Glomerular endothelial cell (primary cell): ENCODE data around the gene IRF2BP1. TPM values are rescaled to one million over a fixed set of nuclear protein-coding genes. Genes with fewer than 3 reads are reported as not detected.

Experiments used
- DNase-seq: peaks from one replicate; pipeline ENCODE4 v3.0.0-alpha.2; 2011; ENCODE audit warnings: low read depth, low spot score; ENCODE audit errors: extremely low read depth
- total RNA-seq: library from RNA; depleted of rRNA; stranded (reverse); fragments of >200 nt; gene quantifications from 2 replicates; pipeline ENCODE4 v1.2.3, GENCODE V29; 2015

IRF2BP1 gene
- total RNA-seq, 1 donor from 2014 or later = 32.3 TPM

- DNase-seq = no peak
These were observed 22.6 kb downstream of the IRF2BP1 start for GRCh38 chr19:45863335-45863839.

- peak; percentile 85 for DNase-seq
These were observed 23.2 kb downstream of the IRF2BP1 start, which contains the start of gene SYMPK for GRCh38 chr19:45862564-45863334. Gene SYMPK, minus strand, starts transcription at chr19:45863147. Its CDS starts 8,652 bp downstream, at chr19:45854495.

GRCh38 chr19:45862271-45862563 lies 23.7 kb downstream of the IRF2BP1 start:
- no peak for DNase-seq

GRCh38 chr19:45860359-45861259 lies 25.3 kb downstream of the IRF2BP1 start:
- no peak for DNase-seq

- DNase-seq = no peak
These were observed 31.7 kb downstream of the IRF2BP1 start for GRCh38 chr19:45854167-45854778.

GRCh38 chr19:45852983-45853382 lies 33.0 kb downstream of the IRF2BP1 start:
- DNase-seq = no peak

- no peak for DNase-seq
These were observed 33.7 kb downstream of the IRF2BP1 start for GRCh38 chr19:45852145-45852750.

GRCh38 chr19:45848922-45849321 lies 37.0 kb downstream of the IRF2BP1 start:
- no peak for DNase-seq

GRCh38 chr19:45847663-45848062 lies 38.3 kb downstream of the IRF2BP1 start:
- no peak for DNase-seq

GRCh38 chr19:45842198-45842597 lies 43.7 kb downstream of the IRF2BP1 start:
- DNase-seq = no peak

- DNase-seq = no peak
These were observed 51.0 kb downstream of the IRF2BP1 start for GRCh38 chr19:45834970-45835369.

Other genes with a start within 250 kb of the IRF2BP1 start
- 19.3 and 26.6 TPM in 2 replicates for gene EML2, start 246.7 kb downstream of the IRF2BP1 start, total RNA-seq
- 0.76 TPM in 1 of 2 replicates, not detected in the other for gene GIPR, start 217.9 kb downstream of the IRF2BP1 start, total RNA-seq
- 221 and 278 TPM in 2 replicates for gene SNRPD2, start 194.2 kb downstream of the IRF2BP1 start, total RNA-seq
- gene QPCTL, start 193.5 kb downstream of the IRF2BP1 start, total RNA-seq = 17.4 and 25.0 TPM in 2 replicates
- gene FBXO46, start 155.2 kb downstream of the IRF2BP1 start, total RNA-seq = 12.3 and 18.6 TPM in 2 replicates
- not detected in 2 replicates for gene MEIOSIN, start 152.7 kb downstream of the IRF2BP1 start, total RNA-seq
- 9.9 and 15.5 TPM in 2 replicates for gene SIX5, start 116.9 kb downstream of the IRF2BP1 start, total RNA-seq
- gene DMPK, start 103.7 kb downstream of the IRF2BP1 start, total RNA-seq = 23.4 and 40.2 TPM in 2 replicates
- gene DMWD, start 93.3 kb downstream of the IRF2BP1 start, total RNA-seq = 51.2 and 62.6 TPM in 2 replicates
- not detected in 2 replicates for gene RSPH6A, start 70.8 kb downstream of the IRF2BP1 start, total RNA-seq
- gene SYMPK, start 23.0 kb downstream of the IRF2BP1 start, total RNA-seq = 58.0 and 58.2 TPM in 2 replicates
- gene FOXA3, start 21.8 kb downstream of the IRF2BP1 start, total RNA-seq = not detected in 2 replicates
- gene MYPOP, start 16.5 kb upstream of the IRF2BP1 start, total RNA-seq = 6.0 and 7.4 TPM in 2 replicates
- not detected in 2 replicates for gene NANOS2, start 28.6 kb upstream of the IRF2BP1 start, total RNA-seq
- 11.8 and 23.2 TPM in 2 replicates for gene NOVA2, start 87.7 kb upstream of the IRF2BP1 start, total RNA-seq
- 11.8 and 12.0 TPM in 2 replicates for gene CCDC61, start 109.3 kb upstream of the IRF2BP1 start, total RNA-seq
- not detected in 2 replicates for gene PGLYRP1, start 136.9 kb upstream of the IRF2BP1 start, total RNA-seq
- gene IGFL4, start 154.9 kb upstream of the IRF2BP1 start, total RNA-seq = not detected in 2 replicates
- gene IGFL3, start 238.5 kb upstream of the IRF2BP1 start, total RNA-seq = not detected in 2 replicates